Right lobe of liver (tissue), 4 donors: ENCODE results near the gene C5orf58.

Source experiments
- CTCF ChIP-seq, 4 donors: fragments of 200-600 bp in 3 of 4; fragments of 450-650 bp in 1 of 4; IDR thresholded peaks; one replicate each; pipeline versions ENCODE4 v1.5.1 to v1.8.0; 2016 to 2022; ENCODE audit warnings: antibody characterized with exemption in 4 of 4, mild to moderate bottlenecking in 2 of 4
- POLR2A ChIP-seq: fragments of 450-650 bp; IDR thresholded peaks from one replicate; pipeline ENCODE4 v1.6.1; 2017; ENCODE audit warnings: antibody characterized with exemption, mild to moderate bottlenecking
- donor health status: DM: no; HTN: no; CAD: no.
- donor health status: DM: no; HTN: no; CAD: no.
- donor health status: DM: no; HTN: yes; CAD: no.

GRCh38 chr5:170184737-170185136 lies 48.0 kb upstream of the C5orf58 start:
- TF ChIP-seq POLR2A: no peak
- TF ChIP-seq CTCF (IDR thresholded peaks at IDR 0.05): no peak
